Right lobe of liver (tissue), 6 donors: ENCODE results near the gene CATSPERD. TPM values are rescaled to one million over a fixed set of nuclear protein-coding genes. Genes with fewer than 3 reads are reported as not detected.

Experiments
- ATAC-seq, 4 donors: fragments of 200-7000 bp; cut with Tn5 transposase; one replicate each; pipeline ENCODE4 v1.9.1; 2020; ENCODE audit warnings: mild to moderate bottlenecking in 4 of 4, moderate library complexity in 4 of 4
- DNase-seq, 3 donors: peaks; one replicate each; pipeline ENCODE4 v3.0.0-alpha.2; 2020
- H3K27ac ChIP-seq, 3 donors: fragments of 200-600 bp; one replicate each; pipeline ENCODE4 v1.8.0; 2022
- H3K27me3 ChIP-seq, 2 donors: fragments of 200-600 bp; one replicate each; pipeline ENCODE4 v1.8.0; 2022
- H3K36me3 ChIP-seq, 4 donors: fragments of 200-600 bp; sonication (generic) in 1 of 4; one replicate each; pipeline versions ENCODE4 v1.5.1 to v1.8.0; 2017 to 2022; ENCODE audit warnings: control low read depth in 1 of 4
- H3K4me1 ChIP-seq, 4 donors: fragments of 200-600 bp; sonication (generic) in 1 of 4; one replicate each; pipeline versions ENCODE4 v1.5.1 to v1.8.0; 2017 to 2022; ENCODE audit warnings: control low read depth in 1 of 4
- H3K4me3 ChIP-seq, 3 donors: fragments of 200-600 bp; one replicate each; pipeline ENCODE4 v1.8.0; 2022
- H3K9me3 ChIP-seq, 4 donors: fragments of 200-600 bp; sonication (generic) in 1 of 4; one replicate each; pipeline versions ENCODE4 v1.5.1 to v1.8.0; 2017 to 2022; ENCODE audit warnings: control low read depth in 1 of 4
- CTCF ChIP-seq, 4 donors: fragments of 200-600 bp in 3 of 4; fragments of 450-650 bp in 1 of 4; IDR thresholded peaks; one replicate each; pipeline versions ENCODE4 v1.5.1 to v1.8.0; 2016 to 2022; ENCODE audit warnings: antibody characterized with exemption in 4 of 4, mild to moderate bottlenecking in 2 of 4
- POLR2A ChIP-seq: fragments of 450-650 bp; IDR thresholded peaks from one replicate; pipeline ENCODE4 v1.6.1; 2017; ENCODE audit warnings: antibody characterized with exemption, mild to moderate bottlenecking
- WGBS: methylation state at CpG from one replicate; pipeline ENCODE4 v1.1.6; 2018; ENCODE audit warnings: low coverage, low lambda C conversion rate; ENCODE audit not compliant: insufficient coverage; ENCODE audit errors: missing lambda C conversion rate; 5-methylcytosine and 5-hydroxymethylcytosine counted together
- intact Hi-C, 2 donors: fragments of 100-400 bp; cut with DNase I; formaldehyde crosslinking; loops; one replicate each; pipeline versions ENCODE4 v1.11.2 to v1.14.1; 2022
- total RNA-seq, 6 experiments: library from RNA; depleted of rRNA in 2 of 6; stranded (reverse); fragments of >200 nt in 2 of 6; fragmentation: NEBNext Ultra II Directional in 3 of 6; extraction: Animal tissue kit (Norgen Biotek cat#: 25700) in 3 of 6; gene quantifications; one replicate each; pipeline versions ENCODE4 v1.1.0 to v1.2.4, GENCODE V29; 2016 to 2023
- donor health status: DM: no; HTN: yes; CAD: no.
- donor health status: DM: no; HTN: no; CAD: no.
- donor health status: DM: no; HTN: no; CAD: no.
- donor health status: DM: no; HTN: yes; CAD: no.
- donor health status: DM: no; HTN: yes; CAD: no.

CATSPERD gene
- total RNA-seq, 6 experiments from 2014 or later, result not detected

- WGBS, result 72% methylated on average over 5 of the region's 11 CpGs
- DNase-seq (no peak), ATAC-seq (peak in 2 of 4 donors; percentile 22 to 36)
- H3K27ac ChIP-seq, result no peak overlapping the region
- intact Hi-C loops, result loop anchor here in 1 of 2 donors (5.0 kb wide), 1 partner anchor 77 kb away; no protein-coding TSS in a partner anchor
- H3K4me3 ChIP-seq, result no peak overlapping the region
- no peaks in the 10 kb centered on the region for H3K9me3 ChIP-seq
- no peaks in the 10 kb centered on the region for H3K4me1 ChIP-seq
- no peaks in the 10 kb centered on the region for H3K36me3 ChIP-seq
- H3K27me3 ChIP-seq, result no peaks in the 10 kb centered on the region
- TF ChIP-seq POLR2A, result no peak
- TF ChIP-seq CTCF (IDR thresholded peaks at IDR 0.05), result no peak
Measured at GRCh38 chr19:5814852-5815246, 94.4 kb downstream of the CATSPERD start.

DNA sequence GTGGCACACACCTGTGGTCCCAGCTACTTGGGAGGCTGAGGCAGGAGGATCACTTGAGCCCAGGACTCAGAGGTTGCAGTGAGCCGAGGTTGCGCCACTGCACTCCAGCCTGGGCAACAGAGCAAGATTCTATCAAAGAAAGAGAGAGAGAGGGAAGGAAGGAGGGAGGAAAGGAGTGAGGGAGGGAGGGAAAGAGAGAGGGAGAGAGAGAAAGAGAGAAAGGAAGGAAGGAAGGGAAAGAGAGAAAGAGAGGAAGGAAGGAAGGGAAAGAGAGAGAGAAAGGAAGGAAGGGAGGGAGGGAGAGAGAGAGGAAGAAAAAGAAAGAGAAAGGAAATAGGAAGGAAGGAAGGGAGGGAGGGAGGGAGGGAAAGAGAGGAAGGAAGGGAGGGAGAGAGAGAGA lies 96.8 kb downstream of the CATSPERD start:
- no peaks in the 10 kb centered on the region for H3K9me3 ChIP-seq
- no peak for TF ChIP-seq POLR2A
- TF ChIP-seq CTCF (IDR thresholded peaks at IDR 0.05), result no peak
- H3K27me3 ChIP-seq, result no peaks in the 10 kb centered on the region
- no peak overlapping the region for H3K27ac ChIP-seq
- intact Hi-C loops, result no loop called here
- ATAC-seq (no peak), DNase-seq (no peak)
- H3K36me3 ChIP-seq, result no peaks in the 10 kb centered on the region
- no peak overlapping the region for H3K4me3 ChIP-seq
- WGBS, result 91% methylated on average over 2 of the region's 2 CpGs
- peaks cover 0 to 4% (median 0%) of the 10 kb centered on the region in 4 donors for H3K4me1 ChIP-seq

GRCh38 chr19:5818594-5818993 lies 98.2 kb downstream of the CATSPERD start:
- H3K36me3 ChIP-seq, result no peaks in the 10 kb centered on the region
- no peak for ATAC-seq
- WGBS, result 100% methylated on average over 2 of the region's 10 CpGs
- H3K4me3 ChIP-seq, result no peak overlapping the region
- H3K27me3 ChIP-seq, result no peaks in the 10 kb centered on the region
- H3K27ac ChIP-seq, result no peak overlapping the region
- intact Hi-C loops, result no loop called here
- peaks cover 0 to 9% (median 0%) of the 10 kb centered on the region in 4 donors for H3K4me1 ChIP-seq
- H3K9me3 ChIP-seq, result no peaks in the 10 kb centered on the region
- TF ChIP-seq POLR2A, result no peak
- no peak for TF ChIP-seq CTCF (IDR thresholded peaks at IDR 0.05)
- no peak for DNase-seq

- no peak for DNase-seq
- H3K4me1 ChIP-seq, result peaks cover 0 to 9% (median 0%) of the 10 kb centered on the region in 4 donors
- ATAC-seq, result no peak
- 61% methylated on average over 6 of the region's 6 CpGs for WGBS
- H3K27ac ChIP-seq, result no peak overlapping the region
- no peaks in the 10 kb centered on the region for H3K27me3 ChIP-seq
- no peaks in the 10 kb centered on the region for H3K9me3 ChIP-seq
- H3K4me3 ChIP-seq, result no peak overlapping the region
- no peak for TF ChIP-seq POLR2A
- TF ChIP-seq CTCF (IDR thresholded peaks at IDR 0.05), result no peak
- no peaks in the 10 kb centered on the region for H3K36me3 ChIP-seq
- intact Hi-C loops, result loop anchor here in 1 of 2 donors (5.0 kb wide), 1 partner anchor 77 kb away; no protein-coding TSS in a partner anchor
Measured at GRCh38 chr19:5820785-5821184, 100.3 kb downstream of the CATSPERD start.
